Measurements from ENCODE around the gene TSPEAR.

TSPEAR gene

DNA sequence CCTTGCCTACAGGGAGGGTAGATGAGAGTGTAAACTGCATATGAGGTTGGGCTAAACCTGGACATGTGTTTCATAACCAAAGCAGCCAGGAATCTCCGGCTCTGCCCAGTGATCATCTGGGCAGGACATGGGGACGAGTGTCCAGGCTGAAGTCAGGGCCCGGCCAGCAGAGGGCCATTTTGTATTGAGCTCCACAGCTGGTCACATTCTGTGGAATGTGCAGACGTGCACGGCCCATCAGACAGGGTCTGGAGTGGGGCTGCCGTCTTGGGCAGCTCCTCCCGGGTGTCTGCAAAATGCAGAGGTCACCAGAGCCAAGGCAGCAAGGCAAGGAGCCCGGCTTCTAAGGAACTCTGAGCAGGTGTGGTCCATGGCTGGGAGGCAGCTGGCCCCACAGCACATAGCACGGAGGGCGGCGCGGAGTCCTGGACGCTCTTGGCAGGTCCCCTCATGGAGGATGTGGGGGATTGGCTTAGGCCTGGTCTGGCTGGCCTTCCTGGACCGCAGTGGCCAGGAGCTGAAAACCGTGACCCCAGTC, 249.8 kb downstream of the TSPEAR start:
- DNase-seq (ENCODE audit: extremely low read depth, low read depth) = no peak
- H3K4me3 ChIP-seq (replicated peaks; ENCODE audit: low read depth, low read length) = no peak overlapping the region
- TF ChIP-seq, protein P1, sequence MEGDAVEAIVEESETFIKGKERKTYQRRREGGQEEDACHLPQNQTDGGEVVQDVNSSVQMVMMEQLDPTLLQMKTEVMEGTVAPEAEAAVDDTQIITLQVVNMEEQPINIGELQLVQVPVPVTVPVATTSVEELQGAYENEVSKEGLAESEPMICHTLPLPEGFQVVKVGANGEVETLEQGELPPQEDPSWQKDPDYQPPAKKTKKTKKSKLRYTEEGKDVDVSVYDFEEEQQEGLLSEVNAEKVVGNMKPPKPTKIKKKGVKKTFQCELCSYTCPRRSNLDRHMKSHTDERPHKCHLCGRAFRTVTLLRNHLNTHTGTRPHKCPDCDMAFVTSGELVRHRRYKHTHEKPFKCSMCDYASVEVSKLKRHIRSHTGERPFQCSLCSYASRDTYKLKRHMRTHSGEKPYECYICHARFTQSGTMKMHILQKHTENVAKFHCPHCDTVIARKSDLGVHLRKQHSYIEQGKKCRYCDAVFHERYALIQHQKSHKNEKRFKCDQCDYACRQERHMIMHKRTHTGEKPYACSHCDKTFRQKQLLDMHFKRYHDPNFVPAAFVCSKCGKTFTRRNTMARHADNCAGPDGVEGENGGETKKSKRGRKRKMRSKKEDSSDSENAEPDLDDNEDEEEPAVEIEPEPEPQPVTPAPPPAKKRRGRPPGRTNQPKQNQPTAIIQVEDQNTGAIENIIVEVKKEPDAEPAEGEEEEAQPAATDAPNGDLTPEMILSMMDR (IDR thresholded peaks at IDR 0.05; ENCODE audit: low read depth, low read length, missing control alignments) = peak; percentile 8

DNA sequence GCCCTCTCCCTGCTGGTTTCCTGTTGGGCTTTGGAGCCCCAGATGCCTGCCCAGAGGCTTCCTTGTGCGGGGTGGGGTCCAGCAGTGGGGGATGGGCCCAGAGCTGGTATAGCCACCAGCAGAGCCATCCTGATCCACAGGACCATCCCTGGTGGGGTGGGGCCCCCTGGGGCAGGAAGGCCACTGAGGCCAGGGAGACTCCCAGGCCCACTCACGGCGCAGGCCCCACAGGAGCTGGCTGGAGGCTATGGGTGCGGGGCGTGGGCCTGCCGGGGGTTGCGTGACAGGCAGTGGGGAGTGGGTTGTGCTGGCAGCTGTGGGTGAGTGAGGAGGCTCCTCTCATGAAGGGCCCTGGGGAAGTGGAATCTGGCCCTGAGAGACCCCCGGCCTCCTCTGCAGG, 250.4 kb downstream of the TSPEAR start:
- TF ChIP-seq, protein P1 (IDR thresholded peaks at IDR 0.05; ENCODE audit: low read depth, low read length, missing control alignments) = no peak
- no peak overlapping the region for H3K4me3 ChIP-seq (replicated peaks; ENCODE audit: low read depth, low read length)
- no peak for DNase-seq (ENCODE audit: extremely low read depth, low read depth)

GRCh38 chr21:44460441-44460755, 251.0 kb downstream of the TSPEAR start:
- no peak for DNase-seq (ENCODE audit: extremely low read depth, low read depth)
- H3K4me3 ChIP-seq (replicated peaks; ENCODE audit: low read depth, low read length) = no peak overlapping the region
- TF ChIP-seq, protein P1 (IDR thresholded peaks at IDR 0.05; ENCODE audit: low read depth, low read length, missing control alignments) = no peak

GRCh38 chr21:44459712-44460440, 251.5 kb downstream of the TSPEAR start:
- DNase-seq (ENCODE audit: extremely low read depth, low read depth) = no peak
- no peak overlapping the region for H3K4me3 ChIP-seq (replicated peaks; ENCODE audit: low read depth, low read length)
- TF ChIP-seq, protein P1 (IDR thresholded peaks at IDR 0.05; ENCODE audit: low read depth, low read length, missing control alignments) = no peak

- TF ChIP-seq, protein P1 (IDR thresholded peaks at IDR 0.05; ENCODE audit: low read depth, low read length, missing control alignments) = no peak
- no peak for DNase-seq (ENCODE audit: extremely low read depth, low read depth)
- H3K4me3 ChIP-seq (replicated peaks; ENCODE audit: low read depth, low read length) = no peak overlapping the region
These were observed 252.2 kb downstream of the TSPEAR start for GRCh38 chr21:44458971-44459711.

DNA sequence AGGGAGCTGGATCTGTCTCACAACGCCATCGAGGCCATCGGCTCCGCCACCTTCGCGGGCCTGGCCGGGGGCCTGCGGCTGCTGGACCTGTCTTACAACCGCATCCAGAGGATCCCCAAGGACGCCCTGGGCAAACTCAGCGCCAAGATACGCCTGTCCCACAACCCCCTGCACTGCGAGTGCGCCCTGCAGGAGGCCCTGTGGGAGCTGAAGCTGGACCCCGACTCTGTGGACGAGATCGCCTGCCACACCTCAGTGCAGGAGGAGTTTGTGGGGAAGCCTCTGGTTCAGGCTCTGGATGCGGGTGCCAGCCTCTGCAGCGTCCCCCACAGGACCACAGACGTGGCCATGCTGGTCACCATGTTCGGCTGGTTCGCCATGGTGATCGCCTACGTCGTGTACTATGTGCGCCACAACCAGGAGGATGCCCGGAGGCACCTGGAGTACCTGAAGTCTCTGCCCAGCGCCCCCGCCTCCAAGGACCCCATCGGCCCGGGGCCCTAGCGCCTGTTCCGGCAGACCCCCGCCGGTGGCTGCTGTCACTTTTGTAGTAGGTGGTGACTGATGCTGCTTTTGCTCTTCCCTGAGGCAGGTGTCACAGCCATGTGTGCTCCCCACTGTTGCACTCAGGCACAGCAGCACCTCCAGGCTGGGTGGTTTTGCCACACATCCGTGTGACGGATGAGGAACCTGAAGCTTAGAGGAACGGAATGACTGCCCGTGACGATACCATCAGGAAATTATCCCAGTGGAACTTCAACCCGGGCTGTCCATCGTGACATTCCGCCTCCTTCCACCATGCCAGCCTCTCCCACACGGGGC, 254.2 kb downstream of the TSPEAR start:
- no peak overlapping the region for H3K4me3 ChIP-seq (replicated peaks; ENCODE audit: low read depth, low read length)
- TF ChIP-seq, protein P1 (IDR thresholded peaks at IDR 0.05; ENCODE audit: low read depth, low read length, missing control alignments) = no peak
- no peak for DNase-seq (ENCODE audit: extremely low read depth, low read depth)
